NOMO-1 (cell line): Measurements from ENCODE around the gene LSP1.
A peak's percentile ranks its signal among the peaks of the same experiment; 100 is the strongest.

Source experiments
- DNase-seq, 2 experiments: peaks; one replicate each; lab custom pipeline; 2025; ENCODE audit not compliant: unreplicated experiment in 2 of 2; lab: John Stamatoyannopoulos, UW

LSP1 gene

GRCh38 chr11:1888347-1888753 is 35.5 kb downstream of the LSP1 start:
- DNase-seq, result no peak

- DNase-seq, result no peak
Measured at GRCh38 chr11:1888811-1889210, 35.9 kb downstream of the LSP1 start.

GRCh38 chr11:1889224-1889930 is 36.5 kb downstream of the LSP1 start:
- DNase-seq, result no peak

GRCh38 chr11:1889941-1890855 is 37.3 kb downstream of the LSP1 start:
- no peak for DNase-seq

GRCh38 chr11:1890856-1891830 is 38.3 kb downstream of the LSP1 start:
- DNase-seq, result no peak

- DNase-seq, result no peak
Measured at GRCh38 chr11:1891831-1892115, 38.9 kb downstream of the LSP1 start, which contains the start of gene PRR33. TSS of gene PRR33 (minus strand) at chr11:1891895. CDS start at chr11:1890584, 1,311 bp downstream.

- DNase-seq, result no peak
Measured at GRCh38 chr11:1892116-1892515, 39.2 kb downstream of the LSP1 start.

- no peak for DNase-seq
Measured at GRCh38 chr11:1892558-1892957, 39.7 kb downstream of the LSP1 start.

GRCh38 chr11:1893581-1894359 is 40.9 kb downstream of the LSP1 start:
- no peak for DNase-seq

GRCh38 chr11:1894759-1895158 is 41.9 kb downstream of the LSP1 start:
- DNase-seq, result no peak

- no peak for DNase-seq
Measured at GRCh38 chr11:1896468-1896867, 43.6 kb downstream of the LSP1 start.

GRCh38 chr11:1896923-1897322 is 44.0 kb downstream of the LSP1 start:
- no peak for DNase-seq

GRCh38 chr11:1899090-1899489 is 46.2 kb downstream of the LSP1 start:
- no peak for DNase-seq

GRCh38 chr11:1899686-1900085 is 46.8 kb downstream of the LSP1 start:
- DNase-seq, result no peak

GRCh38 chr11:1906181-1906580 is 53.3 kb downstream of the LSP1 start:
- peak in 1 of 2 experiments; percentile 21 for DNase-seq

GRCh38 chr11:1906611-1907423 is 53.9 kb downstream of the LSP1 start:
- no peak for DNase-seq

GRCh38 chr11:1908618-1909017 is 55.7 kb downstream of the LSP1 start:
- no peak for DNase-seq

- no peak for DNase-seq
Measured at GRCh38 chr11:1909524-1909923, 56.6 kb downstream of the LSP1 start.

GRCh38 chr11:1912289-1912878 is 59.5 kb downstream of the LSP1 start:
- peak; percentile 38 to 76 for DNase-seq
